Erythroblast (primary cell): Measurements from ENCODE around the gene DNAJA2.

ENCODE experiments used
- GATA1 ChIP-seq: IDR thresholded peaks from 2 replicates; pipeline ENCODE4 v1.6.1; 2011; ENCODE audit warnings: low read depth, mild to moderate bottlenecking, control low read depth, low read length, moderate library complexity
- POLR2A ChIP-seq: IDR thresholded peaks from 2 replicates; pipeline ENCODE4 v1.6.1; 2011; ENCODE audit warnings: mild to moderate bottlenecking, low read length

- no peak for TF ChIP-seq POLR2A
- no peak for TF ChIP-seq GATA1
Measured at GRCh38 chr16:46972429-46973206, 856 bp downstream of the DNAJA2 start.
